GM19328 (cell line): Measurements from ENCODE around the gene HAVCR2.
"Not testable (repeated sequence)": the region's sequence is repeated elsewhere in the genome, so short reads cannot be mapped to it uniquely, and the experiment has no call there.

ENCODE experiments used
- ATAC-seq: cut with Tn5 transposase; IDR thresholded peaks from one replicate; pipeline ENCODE4 v1.9.1; 2021; ENCODE audit warnings: mild to moderate bottlenecking, moderate library complexity; ENCODE audit not compliant: unreplicated experiment

HAVCR2 gene

DNA sequence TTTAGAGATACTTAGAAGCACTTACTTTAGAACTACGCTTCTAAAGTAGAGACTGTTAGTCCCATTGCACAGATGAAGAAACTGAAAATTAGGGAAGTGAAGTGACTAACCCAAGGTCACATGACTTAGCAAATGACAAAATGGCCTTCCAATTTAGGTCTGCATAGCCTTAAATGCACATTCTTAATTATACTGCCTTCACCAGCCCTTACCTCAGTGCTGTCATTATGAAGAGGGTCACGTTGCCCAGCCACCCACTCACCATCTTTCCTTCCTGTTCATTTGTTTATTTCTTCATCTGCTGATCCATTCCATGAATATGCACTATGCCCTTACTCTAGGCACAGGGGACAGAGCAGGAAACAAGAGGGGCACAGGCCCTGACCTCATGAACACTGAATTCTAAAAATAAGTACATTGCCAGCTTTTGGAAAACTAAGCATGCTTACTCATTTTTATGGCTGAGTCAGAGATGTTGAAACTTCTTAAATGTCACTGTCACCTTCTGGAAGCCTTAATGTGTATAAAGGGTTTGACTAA, 8.6 kb downstream of the HAVCR2 start:
- no peak for ATAC-seq

DNA sequence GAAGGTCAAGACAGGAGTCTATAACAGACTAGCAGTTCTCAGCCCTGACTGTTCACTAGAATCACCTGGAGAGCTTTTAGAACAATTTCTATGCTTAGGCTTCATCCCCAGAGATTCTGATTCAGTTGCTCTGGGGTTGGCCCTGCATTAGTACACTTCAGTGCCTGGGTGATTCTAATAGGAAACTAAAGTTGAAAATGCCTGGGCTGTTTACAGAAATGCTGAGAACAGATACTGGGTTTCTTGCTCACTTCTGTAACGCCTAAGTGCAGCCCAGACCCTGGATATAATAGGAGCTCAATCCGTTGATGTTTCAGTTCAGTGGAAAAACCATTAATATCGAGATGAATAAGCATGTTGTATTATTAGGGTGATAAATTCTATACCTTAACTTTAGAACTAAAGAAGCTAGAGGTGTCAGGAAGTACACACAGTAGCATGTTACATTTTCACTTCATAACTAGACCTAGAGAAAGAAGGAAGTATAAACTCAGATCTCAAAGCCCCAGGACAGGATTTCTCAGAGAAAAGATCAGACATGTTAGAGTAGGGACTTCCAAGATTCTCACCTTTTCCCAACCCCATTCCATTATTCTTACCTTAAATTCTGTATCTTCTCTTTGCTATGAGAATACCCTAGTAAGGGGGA, 20.4 kb downstream of the HAVCR2 start:
- ATAC-seq, result peak; percentile 64

DNA sequence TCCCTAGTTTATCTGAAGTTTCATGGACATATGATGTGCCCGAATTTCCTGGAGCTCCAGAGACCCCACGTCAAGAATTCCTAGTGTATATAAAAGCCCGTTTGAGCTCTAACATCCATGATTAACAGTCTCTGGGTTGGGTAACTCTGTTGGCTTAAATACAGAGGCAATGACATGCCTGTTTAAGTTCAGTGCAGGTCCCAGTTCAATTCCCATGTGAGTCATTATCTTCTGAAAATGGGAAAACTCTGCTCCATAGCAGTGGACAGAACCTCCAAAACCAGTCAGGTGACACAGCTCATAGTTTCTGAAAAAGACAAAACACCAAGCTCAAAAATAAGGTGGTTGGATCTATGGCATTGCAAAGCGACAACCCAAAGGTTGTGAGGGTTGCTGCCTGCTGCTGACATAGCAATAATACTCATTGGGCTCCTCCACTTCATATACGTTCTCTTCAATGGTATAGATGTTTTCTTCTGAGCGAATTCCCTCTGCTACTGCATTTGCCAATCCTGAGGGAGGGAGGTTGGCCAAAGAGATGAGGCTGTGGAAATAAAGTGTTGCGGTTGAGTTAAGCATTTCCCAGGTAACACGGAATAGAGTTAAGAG, 22.0 kb downstream of the HAVCR2 start:
- no peak for ATAC-seq

DNA sequence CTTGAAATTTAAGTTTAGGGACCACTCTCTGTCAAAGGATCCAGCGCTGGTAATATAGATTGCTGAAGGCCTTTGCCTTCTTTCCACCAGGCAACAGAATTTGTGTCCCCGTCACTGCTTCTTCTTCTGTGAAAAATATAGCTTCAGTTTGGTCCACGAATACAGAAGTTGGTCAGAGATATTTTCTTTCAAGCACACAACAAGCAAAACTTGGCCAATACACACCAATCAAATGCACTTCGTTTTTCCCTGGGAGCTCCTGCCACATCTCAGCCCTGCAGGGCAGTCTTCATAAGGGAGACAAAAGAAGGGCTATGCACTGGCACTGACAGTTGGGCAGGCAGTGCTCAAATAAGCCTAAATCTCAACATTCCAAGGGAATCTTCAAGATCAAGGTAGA, 22.9 kb downstream of the HAVCR2 start:
- no peak for ATAC-seq

DNA sequence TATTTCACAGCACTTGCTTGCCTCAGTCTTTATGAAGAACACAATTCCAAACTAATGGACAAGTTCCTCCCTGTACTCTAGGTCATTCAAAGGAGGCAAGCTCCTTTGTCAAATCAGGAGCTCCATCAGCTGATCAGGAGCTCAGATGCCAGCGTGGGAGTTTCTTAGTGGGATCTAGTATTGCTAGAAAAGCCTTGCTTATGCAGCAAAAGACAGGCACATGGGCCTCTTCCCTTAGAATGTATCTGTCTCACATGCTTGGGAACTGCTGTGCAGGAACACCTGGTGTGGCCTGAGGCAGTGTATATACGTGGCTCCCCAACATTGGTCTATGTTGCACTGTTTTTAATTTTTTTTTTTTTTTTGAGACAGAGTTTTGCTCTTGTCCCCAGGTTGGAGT, 28.6 kb downstream of the HAVCR2 start:
- ATAC-seq, result no peak

DNA sequence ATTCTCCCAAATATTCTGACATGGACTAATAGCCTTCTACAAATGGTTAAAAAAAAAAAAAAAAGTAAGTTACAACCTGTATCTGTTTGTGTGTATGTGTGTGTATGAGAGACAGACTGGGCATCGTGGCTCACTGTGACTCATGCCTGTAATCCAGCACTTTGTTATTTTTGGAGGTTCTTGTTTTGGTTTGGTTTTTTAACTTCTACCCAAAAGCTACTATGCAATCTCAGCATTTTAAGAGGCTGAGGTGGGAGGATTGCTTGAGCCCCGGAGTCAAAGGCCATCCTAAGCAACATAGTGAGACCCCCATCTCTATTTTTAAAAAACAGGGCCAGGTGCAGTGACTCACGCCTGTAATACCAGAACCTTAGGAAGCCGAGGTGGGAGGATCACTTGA, 32.3 kb downstream of the HAVCR2 start:
- no peak for ATAC-seq

DNA sequence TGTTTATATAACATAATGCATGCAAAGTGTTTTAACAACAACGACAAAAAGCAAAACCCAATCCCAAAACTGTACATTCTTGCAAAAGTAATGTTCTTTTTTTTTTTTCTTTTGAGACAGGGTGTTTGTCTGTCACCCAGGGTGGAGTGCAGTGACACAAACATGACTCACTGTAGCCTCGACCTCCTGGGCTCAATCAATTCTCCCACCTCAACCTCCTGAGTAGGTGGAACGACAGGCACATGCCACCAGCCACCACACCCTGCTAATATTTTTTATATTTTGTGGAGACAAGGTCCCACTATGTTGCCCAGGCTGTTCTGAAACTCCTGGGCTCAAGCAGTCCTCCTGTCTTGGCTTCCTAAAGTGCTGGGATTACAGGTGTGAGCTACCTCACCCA, 36.3 kb downstream of the HAVCR2 start:
- no peak for ATAC-seq

DNA sequence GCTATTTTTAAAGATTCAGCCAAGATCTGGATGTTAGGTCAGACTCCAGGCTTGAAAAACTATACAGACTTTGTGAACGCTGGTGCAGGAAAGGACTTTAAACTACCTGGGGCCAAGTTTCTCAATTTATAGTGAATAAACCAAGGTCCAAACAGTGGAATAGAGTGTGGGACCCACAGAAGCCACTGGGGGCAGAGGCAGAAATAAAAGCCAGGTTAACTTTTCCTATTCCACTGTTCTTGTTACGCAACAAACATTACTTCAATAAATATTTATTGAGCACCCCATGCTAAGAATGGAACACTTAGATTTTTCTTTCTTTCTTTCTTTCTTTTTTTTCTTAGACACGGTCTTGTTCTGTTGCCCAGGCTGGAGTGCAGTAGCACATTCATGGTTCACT, 38.9 kb downstream of the HAVCR2 start:
- ATAC-seq, result no peak

DNA sequence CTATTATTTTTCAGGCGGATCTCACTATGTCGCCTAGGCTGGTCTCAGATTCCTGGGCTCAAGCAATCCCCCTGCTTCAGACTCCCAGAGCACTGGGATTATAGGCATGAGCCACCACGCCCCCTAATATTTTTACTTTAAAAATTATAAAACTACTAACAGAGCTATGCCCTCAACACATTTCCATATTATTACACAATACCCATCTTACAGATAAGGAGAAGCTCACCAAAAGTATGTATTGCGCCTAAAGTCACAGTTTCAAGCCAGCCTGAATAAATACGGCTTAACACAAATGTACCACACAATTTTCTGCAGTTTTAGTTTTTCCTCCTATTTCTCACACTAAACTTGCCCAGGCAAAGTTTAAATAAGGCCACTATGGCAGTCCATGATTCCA, 40.1 kb downstream of the HAVCR2 start:
- ATAC-seq, result no peak

DNA sequence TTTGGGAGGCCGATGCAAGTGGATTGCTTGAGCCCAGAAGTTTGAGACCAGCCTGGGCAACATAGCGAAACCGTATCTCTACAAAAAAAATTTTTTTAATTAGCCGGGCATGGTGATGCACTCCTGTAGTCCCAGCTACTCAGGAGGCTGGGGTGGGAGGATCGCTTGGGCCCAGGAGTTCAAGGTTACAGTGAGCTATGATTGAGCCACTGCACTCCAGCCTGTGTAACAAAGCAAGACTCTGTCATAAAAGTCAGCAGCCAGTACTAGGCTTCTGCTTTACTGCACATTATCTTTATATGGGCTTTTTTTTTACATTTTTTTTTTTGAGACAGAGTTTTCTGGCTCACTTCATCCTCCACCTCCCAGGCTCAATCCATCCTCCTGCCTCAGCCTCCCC, 40.5 kb downstream of the HAVCR2 start:
- ATAC-seq, result no peak

DNA sequence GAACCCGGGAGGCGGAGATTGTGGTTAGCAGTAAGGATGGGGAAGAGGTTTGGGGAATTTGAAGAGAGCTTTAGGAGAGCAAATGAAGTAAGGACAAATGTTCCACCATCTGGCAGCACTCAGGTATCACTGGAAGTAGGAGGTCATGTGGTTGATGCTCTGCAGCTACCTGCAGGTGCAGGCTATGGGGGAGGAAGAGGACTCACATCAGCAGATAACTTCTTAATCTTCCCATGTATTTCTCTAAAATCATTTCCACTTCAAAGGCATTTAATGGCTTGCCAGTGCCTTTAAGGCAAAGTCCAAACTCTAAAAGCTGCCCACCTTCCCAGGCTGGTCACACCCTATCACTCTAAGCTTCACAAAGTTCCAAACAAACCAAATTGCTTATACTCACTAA, 41.8 kb downstream of the HAVCR2 start:
- no peak for ATAC-seq

DNA sequence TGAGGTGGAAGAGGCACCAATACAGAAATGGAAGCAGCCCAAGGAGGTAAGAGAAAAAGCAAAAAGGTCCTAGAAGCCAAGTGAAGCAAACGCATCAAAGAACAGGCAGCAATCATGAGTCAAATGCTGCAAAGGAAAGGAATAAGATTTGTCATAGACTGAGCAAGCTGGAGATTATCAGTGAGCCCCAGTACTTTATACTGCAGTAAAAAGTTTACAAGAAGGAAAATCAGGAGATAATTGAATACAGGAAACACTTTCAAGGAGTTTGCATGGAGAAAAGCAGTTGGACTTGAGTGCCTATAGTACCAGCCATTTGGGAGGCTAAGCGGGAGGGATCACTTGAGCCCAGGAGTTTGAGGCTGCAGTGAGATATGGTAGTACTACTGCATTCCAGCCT, 42.8 kb downstream of the HAVCR2 start:
- ATAC-seq, result no peak

DNA sequence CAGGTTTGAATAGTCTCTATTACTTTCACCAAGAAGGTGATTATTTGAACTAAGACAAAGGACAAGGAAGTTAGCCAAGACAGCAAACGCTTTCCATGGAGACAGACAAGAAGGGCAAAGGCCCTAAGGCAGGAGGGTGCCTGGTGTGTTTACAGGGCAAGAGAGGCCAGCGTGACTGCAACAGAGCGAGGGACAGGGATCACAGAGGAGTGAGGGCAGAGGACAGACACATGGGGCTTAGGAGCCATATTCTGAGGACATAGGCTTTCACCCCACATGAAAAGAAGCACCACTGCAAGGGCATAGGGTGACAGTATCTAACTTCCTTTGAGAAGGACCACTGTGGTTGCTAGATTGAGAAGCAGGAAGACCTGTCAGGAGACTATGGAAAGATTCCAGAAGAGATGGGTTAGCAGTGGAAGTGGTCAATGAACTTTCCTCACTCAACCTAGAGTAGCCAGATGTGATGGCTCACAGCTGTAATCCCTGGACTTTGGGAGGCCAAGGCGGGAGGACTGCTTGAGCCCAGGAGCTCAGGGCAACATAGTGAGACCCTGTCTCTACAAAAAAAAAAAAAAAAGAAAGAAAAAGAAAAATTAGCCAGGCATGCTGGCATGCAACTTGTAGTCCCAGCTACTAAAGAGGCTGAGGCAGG, 44.9 kb downstream of the HAVCR2 start:
- no peak for ATAC-seq

DNA sequence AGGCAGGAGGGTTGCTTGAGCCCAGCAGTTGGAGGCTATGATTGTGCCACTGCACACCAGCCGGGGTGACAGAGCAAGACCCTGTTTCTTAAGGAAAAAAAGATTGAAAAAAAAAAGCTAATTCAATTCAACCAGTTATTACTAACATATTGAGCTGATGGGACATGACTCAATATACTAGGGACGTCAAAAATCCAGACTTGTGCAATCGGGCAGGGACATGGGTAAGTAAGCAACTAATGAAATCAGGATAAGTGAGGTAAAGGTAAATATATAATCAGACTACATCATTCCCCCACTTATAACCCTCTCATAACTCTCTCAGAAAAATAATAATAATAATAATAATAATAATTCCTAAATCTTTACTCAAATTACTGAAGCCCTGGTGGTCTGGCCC, 49.0 kb downstream of the HAVCR2 start:
- ATAC-seq, result no peak

DNA sequence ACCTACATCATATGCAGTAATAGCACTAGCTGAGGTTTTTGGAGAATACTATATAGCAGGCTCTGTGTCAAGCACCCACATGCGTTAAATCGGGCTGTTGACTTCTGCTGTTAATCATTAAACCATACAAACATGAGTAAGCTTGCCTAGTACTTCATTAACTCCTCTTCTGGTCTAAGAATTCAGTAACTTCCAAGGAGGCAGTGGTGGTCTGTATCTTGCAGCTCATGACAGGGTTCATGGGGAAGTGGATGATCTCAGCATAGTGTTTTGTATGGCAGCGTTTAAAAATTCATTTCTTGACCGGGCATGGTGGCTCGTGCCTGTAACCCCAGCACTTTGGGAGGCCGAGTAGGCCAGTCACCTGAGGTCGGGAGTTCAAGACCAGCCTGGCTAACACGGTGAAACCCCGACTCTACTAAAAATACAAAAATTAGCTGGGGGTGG, 49.7 kb downstream of the HAVCR2 start, which contains the start of gene HAVCR1:
Gene HAVCR1, minus strand, starts transcription at position 24 of the 447 bp plus-strand sequence. CDS start 1,173 bp downstream, outside the sequence.
- no peak for ATAC-seq

DNA sequence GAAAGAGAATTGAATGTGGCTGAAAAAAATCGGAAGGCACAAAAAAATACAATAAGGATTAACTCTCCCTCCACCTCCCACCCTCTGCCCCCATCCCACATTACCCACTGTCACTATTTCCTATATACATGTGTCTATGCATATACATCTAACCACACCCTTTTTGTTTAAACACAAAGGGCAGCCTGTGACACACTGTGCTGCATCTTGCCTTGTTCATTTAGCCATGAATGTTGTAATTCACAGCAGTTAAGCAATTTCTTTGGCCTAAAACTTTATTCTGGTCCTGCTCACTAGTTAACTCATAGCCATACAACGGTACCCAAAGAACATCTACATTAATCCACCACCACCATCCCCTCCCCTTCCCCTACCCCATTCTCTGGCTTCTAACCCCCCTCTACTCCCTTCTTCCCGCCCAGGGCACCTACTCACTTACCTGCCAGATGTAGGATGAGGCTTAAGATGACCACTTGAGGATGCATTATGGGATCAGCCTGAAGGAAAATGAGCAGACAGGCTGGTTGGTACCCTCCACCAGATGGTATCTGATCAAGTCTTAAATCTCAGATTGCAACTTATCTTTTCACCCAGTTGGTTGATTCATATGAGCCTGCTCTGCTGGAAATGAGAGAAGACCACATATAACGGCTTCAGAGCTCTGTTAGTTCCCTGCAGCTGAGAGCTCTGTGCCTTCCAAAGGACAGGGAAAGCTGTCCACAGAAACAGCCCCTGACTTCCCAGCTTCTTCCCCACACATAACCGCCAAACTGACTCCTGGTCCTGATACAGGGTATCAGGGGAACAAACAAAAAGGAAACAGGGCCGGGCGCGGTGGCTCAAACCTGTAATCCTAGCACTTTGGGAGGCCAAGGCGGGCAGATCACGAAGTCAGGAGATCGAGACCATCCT, 51.1 kb downstream of the HAVCR2 start:
- no peak for ATAC-seq

DNA sequence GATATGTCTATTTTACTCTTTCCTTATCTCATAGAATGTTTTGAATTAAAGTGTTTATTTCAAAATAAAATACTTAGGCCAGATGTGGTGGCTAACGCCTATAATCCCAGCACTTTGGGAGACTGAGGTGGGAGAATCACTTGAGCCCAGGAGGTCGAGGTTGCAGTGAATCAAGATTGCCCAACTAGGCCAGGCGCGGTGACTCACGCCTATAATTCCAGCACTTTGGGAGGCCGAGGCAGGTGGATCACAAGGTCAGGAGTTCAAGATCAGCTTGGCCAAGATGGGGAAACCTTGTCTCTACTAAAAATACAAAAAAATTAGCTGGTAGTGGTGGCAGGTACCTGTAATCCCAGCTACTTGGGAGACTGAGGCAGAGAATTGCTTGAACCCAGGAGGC, 52.0 kb downstream of the HAVCR2 start:
- ATAC-seq, result not testable (repeated sequence)

DNA sequence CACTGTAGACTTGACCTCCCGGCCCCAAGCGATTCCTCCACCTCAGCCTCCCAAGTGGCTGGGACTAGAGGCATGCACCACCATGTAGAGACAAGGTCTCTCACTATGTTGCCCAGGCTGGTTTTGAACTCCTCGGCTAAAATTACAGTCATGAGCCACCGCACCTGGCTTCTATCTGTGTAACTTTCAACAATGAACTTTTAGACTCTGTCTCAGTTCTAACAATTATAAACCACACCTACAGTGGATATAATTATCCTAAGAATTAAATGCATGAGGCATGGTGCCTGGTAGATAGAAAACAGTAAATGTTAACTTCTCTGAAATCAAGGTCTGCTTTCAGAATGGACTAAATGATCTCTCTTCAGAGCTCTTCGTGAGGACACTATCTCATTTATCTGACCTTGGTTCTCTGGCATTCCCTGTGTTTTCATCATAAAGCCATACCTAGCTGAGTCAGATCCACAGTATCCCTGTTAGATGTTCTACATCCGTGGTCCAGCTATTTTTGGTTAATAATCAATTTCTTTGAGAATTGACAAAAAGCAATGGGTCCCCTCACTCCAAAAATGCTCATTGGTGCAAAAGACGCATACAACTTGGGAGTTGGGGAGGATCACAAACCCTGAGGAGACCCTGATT, 57.1 kb downstream of the HAVCR2 start:
- no peak for ATAC-seq

DNA sequence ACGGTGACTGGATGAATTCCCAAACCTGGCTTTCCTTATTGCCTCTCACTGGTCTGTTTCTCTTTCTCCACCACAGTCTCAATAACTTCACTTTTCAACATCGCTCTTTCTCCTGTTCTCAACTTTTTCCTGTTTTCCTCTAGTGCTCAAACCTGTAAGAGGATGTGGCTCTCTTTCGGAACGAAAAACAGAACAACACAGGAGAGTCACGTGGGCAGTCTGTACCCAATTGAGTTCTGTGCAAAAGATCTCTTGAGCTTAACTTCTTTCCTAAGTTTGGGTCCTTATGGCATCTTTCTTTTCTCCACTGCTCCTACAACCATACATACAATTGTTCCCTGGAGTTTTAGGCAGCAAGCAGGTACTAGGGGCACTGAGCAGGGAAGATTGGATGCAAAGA, 58.8 kb downstream of the HAVCR2 start:
- no peak for ATAC-seq

DNA sequence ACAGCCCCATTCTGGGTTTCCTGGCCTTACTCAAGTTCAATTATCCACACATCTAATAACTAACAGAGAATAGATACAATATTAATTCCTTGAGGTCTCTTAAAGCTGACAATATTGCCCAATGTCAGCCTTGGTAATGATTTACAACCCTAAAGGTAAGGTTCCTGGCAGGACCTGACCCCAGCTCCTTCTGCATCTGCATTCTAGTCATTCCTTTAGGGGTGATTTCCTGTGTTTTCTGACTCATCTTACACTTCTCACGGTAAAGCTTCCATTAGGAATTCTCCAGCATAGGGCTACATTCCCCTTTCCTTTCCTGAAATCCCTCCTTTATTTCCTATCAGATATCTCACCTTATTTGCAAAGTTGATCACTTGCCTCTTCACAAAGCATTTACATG, 59.2 kb downstream of the HAVCR2 start:
- no peak for ATAC-seq

DNA sequence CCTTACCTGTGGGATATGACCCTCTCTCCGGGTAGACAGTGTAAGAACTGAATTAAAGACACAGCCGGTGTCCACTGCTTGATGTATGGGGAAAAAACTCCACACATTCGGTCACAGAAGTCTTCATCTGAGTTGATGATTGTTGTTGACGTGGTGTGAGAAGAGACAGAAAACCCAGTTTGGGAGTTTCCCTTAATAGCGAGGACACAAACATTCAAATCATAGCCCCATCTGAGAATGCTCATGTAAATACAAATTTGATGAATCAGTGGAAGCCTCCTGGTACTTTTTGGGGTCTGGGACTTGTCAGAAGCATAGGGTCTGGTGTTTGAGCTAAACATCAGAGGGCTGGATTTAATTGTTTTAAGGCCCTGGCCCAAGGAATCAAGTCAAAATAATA, 60.9 kb downstream of the HAVCR2 start:
- ATAC-seq, result no peak
